ENCODE data around the gene INPP5A.
"Not testable (repeated sequence)": the region's sequence is repeated elsewhere in the genome, so short reads cannot be mapped to it uniquely, and the experiment has no call there.

The INPP5A gene

DNA sequence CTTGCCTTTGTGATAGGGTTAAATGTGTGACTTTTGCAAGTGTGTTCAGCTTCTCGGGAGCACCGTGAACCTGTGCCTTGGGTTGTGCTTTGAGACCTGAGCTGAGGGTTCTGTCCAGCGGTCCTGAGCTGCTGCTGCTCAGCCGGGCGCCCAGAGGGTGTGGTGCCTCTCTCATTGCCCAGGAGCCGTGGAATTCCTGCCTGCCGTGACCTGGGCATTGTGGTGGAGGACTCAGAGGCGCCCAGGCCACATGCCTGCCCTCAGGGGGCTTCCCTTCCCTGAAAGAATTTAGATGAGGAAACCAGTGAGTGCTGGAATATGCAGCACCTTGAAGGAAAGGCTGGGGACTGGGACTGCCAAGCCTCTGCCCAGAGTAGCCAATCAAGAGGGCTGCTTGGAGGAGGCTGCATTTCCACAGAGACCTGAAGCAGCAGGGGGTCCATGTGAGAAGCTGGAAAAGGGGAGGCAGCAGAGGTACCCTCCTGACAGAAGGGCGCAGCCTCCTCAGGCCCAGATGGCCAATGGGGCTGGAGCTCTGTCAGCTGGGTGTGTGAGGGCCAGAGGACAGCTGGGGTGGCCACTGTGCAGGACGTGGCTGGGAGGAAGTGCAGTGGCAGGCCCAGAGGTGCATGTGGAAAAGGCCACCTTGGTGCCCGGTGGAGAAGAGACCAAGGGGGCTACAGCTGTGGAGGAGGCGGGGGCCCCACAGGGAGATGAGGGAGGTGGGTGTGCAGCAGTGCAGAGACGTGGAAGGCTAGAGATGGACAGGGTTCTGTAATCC is 141.0 kb downstream of the INPP5A start:
- no peak for DNase-seq (ENCODE audit: low spot score)

DNA sequence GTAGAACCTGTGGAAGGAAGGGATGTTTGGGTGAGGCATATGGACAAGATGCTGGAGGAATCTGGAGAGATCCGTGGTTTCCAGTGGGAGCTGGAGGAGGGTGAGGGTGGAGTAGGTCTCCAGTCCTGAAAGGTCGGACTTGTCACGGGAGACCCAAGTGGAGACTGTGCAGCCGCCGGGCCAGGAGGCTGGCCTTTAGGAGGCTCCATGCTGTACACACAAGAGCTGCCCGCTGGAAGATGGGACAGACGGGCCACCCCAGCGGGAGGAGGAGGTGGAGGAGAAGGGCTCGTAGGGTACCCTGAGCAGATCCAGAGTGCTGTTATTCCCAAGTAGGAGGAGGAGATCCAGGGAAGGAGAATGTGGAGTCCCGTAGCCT is 141.6 kb downstream of the INPP5A start:
- no peak for DNase-seq (ENCODE audit: low spot score)

DNA sequence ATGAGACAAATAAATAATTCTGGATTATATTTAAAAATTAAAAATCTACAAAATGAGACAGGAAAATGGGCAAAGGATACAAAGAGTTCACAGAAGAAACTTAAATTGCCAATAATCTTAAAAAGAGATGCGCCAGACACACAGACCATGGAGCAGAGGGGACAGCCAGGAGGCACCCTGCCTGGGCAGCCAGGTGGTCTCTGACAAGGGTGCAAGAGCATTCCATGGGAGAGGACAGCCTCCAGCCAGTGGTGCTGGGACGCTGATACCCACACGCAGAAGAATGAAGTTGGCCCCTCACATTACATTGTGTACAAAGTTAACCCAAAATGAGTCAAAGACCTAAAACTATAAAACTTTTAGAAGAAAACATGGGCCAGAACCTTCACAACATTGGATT is 142.1 kb downstream of the INPP5A start:
- no peak for DNase-seq (ENCODE audit: low spot score)

DNA sequence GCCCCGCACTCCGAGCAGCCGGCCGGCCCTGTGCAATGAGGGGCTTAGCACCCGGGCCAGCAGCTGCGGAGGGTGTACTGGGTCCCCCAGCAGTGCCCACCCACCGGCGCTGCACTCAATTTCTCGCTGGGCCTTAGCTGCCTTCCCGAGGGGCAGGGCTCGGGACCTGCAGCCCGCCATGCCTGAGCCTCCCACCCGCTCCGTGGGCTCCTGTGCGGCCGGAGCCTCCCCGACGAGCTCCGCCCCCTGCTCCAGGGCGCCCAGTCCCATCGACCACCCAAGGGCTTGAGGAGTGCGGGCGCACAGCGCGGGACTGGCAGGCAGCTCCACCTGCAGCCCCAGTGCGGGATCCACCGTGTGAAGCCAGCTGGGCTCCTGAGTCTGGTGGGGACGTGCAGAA is 143.2 kb downstream of the INPP5A start:
- not testable (repeated sequence) for DNase-seq (ENCODE audit: low spot score)

- no peak for DNase-seq (ENCODE audit: low spot score)
Measured at GRCh38 chr10:132681858-132682755, 144.5 kb downstream of the INPP5A start.

DNA sequence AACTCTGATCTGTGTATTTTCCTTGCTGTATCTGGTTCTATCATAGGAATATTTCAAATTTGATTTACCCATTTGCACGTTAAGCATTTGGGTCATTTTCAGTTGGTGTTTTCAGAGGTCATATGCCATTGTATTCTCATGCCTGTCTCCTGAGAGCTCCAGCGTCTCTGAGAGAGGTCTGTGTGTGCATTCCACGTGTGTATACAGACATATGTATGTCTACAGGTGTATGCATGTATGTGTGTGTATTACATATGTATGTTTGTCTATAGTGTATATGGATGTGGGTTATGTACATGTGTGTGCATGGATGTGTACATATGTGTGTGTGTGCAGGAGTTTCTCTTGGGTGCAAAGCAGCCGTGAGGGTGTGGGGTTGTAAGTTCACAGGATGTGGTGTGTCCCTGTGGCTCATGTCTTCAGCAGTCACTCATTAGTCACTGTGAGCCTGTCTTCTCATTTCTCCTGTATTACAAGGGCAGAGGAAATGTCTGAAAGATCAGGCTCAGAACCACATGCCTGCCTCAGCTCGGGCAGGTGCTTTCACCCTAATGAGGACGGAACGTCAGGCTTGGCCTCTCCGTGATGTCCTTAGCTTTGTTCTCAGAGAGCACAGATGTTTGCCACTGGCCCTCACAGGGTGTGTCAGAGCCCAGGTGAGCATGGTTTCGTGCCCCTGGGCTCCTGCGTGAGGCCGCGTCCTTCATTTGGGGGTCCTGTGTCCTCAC is 146.7 kb downstream of the INPP5A start:
- DNase-seq (ENCODE audit: low spot score), result no peak

- DNase-seq (ENCODE audit: low spot score), result peak; percentile 92
Measured at GRCh38 chr10:132685101-132685891, 147.7 kb downstream of the INPP5A start.

GRCh38 chr10:132685921-132686680 is 148.5 kb downstream of the INPP5A start:
- no peak for DNase-seq (ENCODE audit: low spot score)

- DNase-seq (ENCODE audit: low spot score), result no peak
Measured at GRCh38 chr10:132687181-132687892, 149.8 kb downstream of the INPP5A start.

DNA sequence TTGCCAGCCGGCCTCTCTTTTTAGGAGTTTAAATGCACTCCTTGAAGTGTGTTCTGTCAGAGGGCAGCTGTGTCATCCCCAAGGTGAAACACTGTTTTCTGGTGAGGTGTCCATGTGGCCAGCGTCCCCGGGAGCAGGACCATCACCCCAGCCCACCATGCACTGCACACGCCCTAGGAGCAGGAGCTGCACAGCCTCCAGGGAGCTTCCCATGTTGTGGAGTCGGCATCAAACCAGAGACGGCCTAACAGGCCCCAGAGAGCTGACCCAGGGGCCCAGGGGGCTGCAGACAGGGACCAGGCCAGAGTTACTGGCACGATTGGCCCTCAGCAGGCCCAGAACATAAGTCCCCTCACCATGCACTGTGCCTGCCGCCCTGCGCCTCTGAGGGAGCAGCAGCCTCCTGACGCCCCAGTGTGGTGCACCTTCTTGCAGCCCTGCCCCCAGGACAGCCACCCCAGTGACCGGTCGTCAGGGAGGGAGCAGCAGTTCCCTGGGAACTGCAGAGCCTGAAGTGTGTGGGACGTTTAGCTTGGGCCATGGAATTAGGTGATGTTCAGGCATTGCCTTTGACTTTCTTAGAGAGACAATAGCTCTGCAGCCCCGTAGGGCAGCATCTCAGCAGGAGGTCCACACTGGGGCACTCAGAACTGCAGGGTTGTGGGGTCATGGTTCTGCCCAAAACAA is 150.4 kb downstream of the INPP5A start:
- DNase-seq (ENCODE audit: low spot score), result no peak

GRCh38 chr10:132688580-132689420 is 151.2 kb downstream of the INPP5A start:
- no peak for DNase-seq (ENCODE audit: low spot score)

GRCh38 chr10:132689721-132690360 is 152.3 kb downstream of the INPP5A start:
- DNase-seq (ENCODE audit: low spot score), result no peak

GRCh38 chr10:132690401-132690800 is 152.8 kb downstream of the INPP5A start:
- no peak for DNase-seq (ENCODE audit: low spot score)

DNA sequence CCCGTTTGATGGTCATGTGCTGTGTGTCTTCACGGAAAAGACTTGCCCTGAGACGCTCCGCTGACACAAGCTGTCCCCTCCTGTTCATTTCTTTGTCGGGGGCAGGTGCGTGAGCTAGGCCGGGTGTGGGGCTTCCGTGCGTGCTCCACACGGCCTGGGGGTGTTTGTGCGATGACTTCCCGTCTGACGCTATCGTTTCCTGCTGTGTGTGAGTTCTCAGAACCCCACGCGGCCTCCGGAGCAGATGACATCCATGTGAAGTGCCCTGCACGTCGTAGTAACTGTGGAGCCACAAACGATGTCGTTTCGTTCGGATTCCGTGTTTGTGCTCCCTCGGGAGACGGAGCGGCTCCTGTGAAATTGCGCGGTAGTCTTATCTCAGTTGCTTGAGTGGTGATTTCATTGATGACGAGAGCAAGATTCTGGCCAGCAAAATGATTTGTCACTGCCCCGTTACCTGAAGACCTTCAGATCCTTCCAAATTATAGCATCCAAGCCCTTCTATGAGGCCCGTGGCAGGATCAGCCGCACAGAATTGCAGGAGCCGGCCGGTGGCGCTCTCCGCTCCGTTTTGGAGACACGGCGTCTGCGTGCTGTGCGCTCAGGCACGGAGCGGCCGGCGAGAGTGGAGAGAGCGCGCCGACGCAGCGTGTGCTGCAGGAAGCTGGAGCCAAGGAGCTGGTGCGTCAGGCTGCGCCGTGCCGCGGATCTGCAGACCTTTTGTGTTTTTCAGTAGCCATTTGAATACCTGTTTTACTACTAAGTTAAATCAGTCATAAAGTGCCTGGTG is 153.4 kb downstream of the INPP5A start:
- no peak for DNase-seq (ENCODE audit: low spot score)

- no peak for DNase-seq (ENCODE audit: low spot score)
Measured at GRCh38 chr10:132691711-132692153, 154.1 kb downstream of the INPP5A start.

DNA sequence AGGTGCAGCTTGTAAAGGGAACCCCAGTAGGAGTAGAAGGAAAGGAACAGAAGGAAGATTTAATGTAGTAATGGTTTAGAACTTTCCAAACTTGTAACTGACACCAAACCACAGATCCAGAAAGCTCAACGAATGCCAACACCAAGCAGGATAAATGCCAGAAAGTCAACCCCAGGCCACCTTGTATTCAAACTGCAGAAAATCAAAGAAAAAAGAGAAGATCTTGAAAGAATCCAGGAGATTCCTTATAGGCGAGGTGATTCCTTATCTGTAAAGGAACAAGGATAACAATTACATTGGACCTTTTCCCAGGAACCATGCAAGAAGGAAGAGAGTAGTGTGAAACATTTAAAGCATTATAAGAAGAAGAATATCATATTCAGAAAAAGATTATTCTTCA is 154.7 kb downstream of the INPP5A start:
- no peak for DNase-seq (ENCODE audit: low spot score)

- no peak for DNase-seq (ENCODE audit: low spot score)
Measured at GRCh38 chr10:132693676-132694075, 156.1 kb downstream of the INPP5A start.

Measured in pons (tissue), 1 donor.